Right lobe of liver (tissue), 6 donors: ENCODE measurements around the gene APCDD1L. TPM values are rescaled to one million over a fixed set of nuclear protein-coding genes. Genes with fewer than 3 reads are reported as not detected.
A peak's percentile ranks its signal among the peaks of the same experiment; 100 is the strongest.

Experiments used
- ATAC-seq, 4 donors: fragments of 200-7000 bp; cut with Tn5 transposase; one replicate each; pipeline ENCODE4 v1.9.1; 2020; ENCODE audit warnings: mild to moderate bottlenecking in 4 of 4, moderate library complexity in 4 of 4
- DNase-seq, 3 donors: peaks; one replicate each; pipeline ENCODE4 v3.0.0-alpha.2; 2020
- H3K27ac ChIP-seq, 3 donors: fragments of 200-600 bp; one replicate each; pipeline ENCODE4 v1.8.0; 2022
- H3K27me3 ChIP-seq, 2 donors: fragments of 200-600 bp; one replicate each; pipeline ENCODE4 v1.8.0; 2022
- H3K36me3 ChIP-seq, 4 donors: fragments of 200-600 bp; sonication (generic) in 1 of 4; one replicate each; pipeline versions ENCODE4 v1.5.1 to v1.8.0; 2017 to 2022; ENCODE audit warnings: control low read depth in 1 of 4
- H3K4me1 ChIP-seq, 4 donors: fragments of 200-600 bp; sonication (generic) in 1 of 4; one replicate each; pipeline versions ENCODE4 v1.5.1 to v1.8.0; 2017 to 2022; ENCODE audit warnings: control low read depth in 1 of 4
- H3K4me3 ChIP-seq, 3 donors: fragments of 200-600 bp; one replicate each; pipeline ENCODE4 v1.8.0; 2022
- H3K9me3 ChIP-seq, 4 donors: fragments of 200-600 bp; sonication (generic) in 1 of 4; one replicate each; pipeline versions ENCODE4 v1.5.1 to v1.8.0; 2017 to 2022; ENCODE audit warnings: control low read depth in 1 of 4
- POLR2A ChIP-seq: fragments of 450-650 bp; IDR thresholded peaks from one replicate; pipeline ENCODE4 v1.6.1; 2017; ENCODE audit warnings: antibody characterized with exemption, mild to moderate bottlenecking
- WGBS: methylation state at CpG from one replicate; pipeline ENCODE4 v1.1.6; 2018; ENCODE audit warnings: low coverage, low lambda C conversion rate; ENCODE audit not compliant: insufficient coverage; ENCODE audit errors: missing lambda C conversion rate; 5-methylcytosine and 5-hydroxymethylcytosine counted together
- intact Hi-C, 2 donors: fragments of 100-400 bp; cut with DNase I; formaldehyde crosslinking; loops; one replicate each; pipeline versions ENCODE4 v1.11.2 to v1.14.1; 2022
- total RNA-seq, 6 experiments: library from RNA; depleted of rRNA in 2 of 6; stranded (reverse); fragments of >200 nt in 2 of 6; fragmentation: NEBNext Ultra II Directional in 3 of 6; extraction: Animal tissue kit (Norgen Biotek cat#: 25700) in 3 of 6; gene quantifications; one replicate each; pipeline versions ENCODE4 v1.1.0 to v1.2.4, GENCODE V29; 2016 to 2023
- TF ChIP-seq, protein P1 (sequence below), 4 donors: fragments of 200-600 bp in 3 of 4; fragments of 450-650 bp in 1 of 4; IDR thresholded peaks; one replicate each; pipeline versions ENCODE4 v1.5.1 to v1.8.0; 2016 to 2022; ENCODE audit warnings: antibody characterized with exemption in 4 of 4, mild to moderate bottlenecking in 2 of 4
- donor health status: DM: no; HTN: yes; CAD: no.
- donor health status: DM: no; HTN: no; CAD: no.
- donor health status: DM: no; HTN: no; CAD: no.
- donor health status: DM: no; HTN: yes; CAD: no.
- donor health status: DM: no; HTN: yes; CAD: no.

The APCDD1L gene
- total RNA-seq, 6 experiments from 2014 or later: 0.04 TPM; not detected in 5

DNA sequence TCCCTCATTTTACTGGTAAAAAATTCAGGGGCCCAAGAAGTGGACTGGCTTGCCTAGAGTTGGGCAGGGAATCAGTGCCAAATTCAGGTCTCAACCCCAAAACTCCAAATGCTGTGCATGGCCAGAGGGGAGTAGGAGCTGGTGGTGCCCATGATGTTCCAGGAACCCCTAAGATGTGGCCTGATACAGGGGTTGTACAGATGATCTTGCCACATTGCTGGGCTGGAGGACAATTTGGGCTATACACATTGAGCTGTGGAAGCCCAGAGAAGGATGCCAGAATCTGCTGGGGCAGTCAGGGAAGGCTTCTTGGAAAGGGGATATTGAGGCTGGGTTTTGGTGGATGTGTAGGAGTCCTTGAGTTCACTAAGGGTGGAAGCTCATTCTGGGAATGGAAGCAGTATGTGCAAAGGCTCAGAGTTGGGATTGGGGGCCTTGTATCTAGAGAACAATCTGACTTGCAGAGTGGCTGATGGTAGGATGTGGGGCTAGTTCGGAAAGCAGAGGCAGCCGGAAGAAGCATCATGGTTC is 38.0 kb upstream of the APCDD1L start:
- WGBS: 80% methylated on average over 2 of the region's 2 CpGs
- Histone ChIP-seq H3K27ac (no peak overlapping the region), H3K4me1 (no peaks in the 10 kb centered on the region), H3K36me3 (no peaks in the 10 kb centered on the region), H3K9me3 (no peaks in the 10 kb centered on the region), H3K4me3 (no peak overlapping the region), H3K27me3 (no peaks in the 10 kb centered on the region)
- ATAC-seq (no peak), DNase-seq (no peak)
- TF ChIP-seq, protein P1, sequence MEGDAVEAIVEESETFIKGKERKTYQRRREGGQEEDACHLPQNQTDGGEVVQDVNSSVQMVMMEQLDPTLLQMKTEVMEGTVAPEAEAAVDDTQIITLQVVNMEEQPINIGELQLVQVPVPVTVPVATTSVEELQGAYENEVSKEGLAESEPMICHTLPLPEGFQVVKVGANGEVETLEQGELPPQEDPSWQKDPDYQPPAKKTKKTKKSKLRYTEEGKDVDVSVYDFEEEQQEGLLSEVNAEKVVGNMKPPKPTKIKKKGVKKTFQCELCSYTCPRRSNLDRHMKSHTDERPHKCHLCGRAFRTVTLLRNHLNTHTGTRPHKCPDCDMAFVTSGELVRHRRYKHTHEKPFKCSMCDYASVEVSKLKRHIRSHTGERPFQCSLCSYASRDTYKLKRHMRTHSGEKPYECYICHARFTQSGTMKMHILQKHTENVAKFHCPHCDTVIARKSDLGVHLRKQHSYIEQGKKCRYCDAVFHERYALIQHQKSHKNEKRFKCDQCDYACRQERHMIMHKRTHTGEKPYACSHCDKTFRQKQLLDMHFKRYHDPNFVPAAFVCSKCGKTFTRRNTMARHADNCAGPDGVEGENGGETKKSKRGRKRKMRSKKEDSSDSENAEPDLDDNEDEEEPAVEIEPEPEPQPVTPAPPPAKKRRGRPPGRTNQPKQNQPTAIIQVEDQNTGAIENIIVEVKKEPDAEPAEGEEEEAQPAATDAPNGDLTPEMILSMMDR (IDR thresholded peaks at IDR 0.05): no peak
- no peak for TF ChIP-seq POLR2A
- intact Hi-C loops: no loop called here

- WGBS: 65% methylated on average over 7 of the region's 11 CpGs
- intact Hi-C loops: no loop called here
- Histone ChIP-seq H3K9me3 (no peaks in the 10 kb centered on the region), H3K36me3 (no peaks in the 10 kb centered on the region), H3K4me1 (no peaks in the 10 kb centered on the region), H3K27me3 (no peaks in the 10 kb centered on the region), H3K27ac (no peak overlapping the region), H3K4me3 (no peak overlapping the region)
- DNase-seq: no peak
- no peak for ATAC-seq
- TF ChIP-seq, protein P1 (IDR thresholded peaks at IDR 0.05): no peak
- TF ChIP-seq POLR2A: no peak
Measured at GRCh38 chr20:58552366-58552934, 37.3 kb upstream of the APCDD1L start.

- TF ChIP-seq, protein P1 (IDR thresholded peaks at IDR 0.05): no peak
- TF ChIP-seq POLR2A: no peak
- ATAC-seq: no peak
- Histone ChIP-seq H3K4me1 (no peaks in the 10 kb centered on the region), H3K9me3 (no peaks in the 10 kb centered on the region), H3K36me3 (no peaks in the 10 kb centered on the region), H3K4me3 (no peak overlapping the region), H3K27ac (no peak overlapping the region), H3K27me3 (peaks cover 0 to 4% of the 10 kb centered on the region in 2 donors)
- DNase-seq: no peak
- 81% methylated on average over 7 of the region's 8 CpGs for WGBS
- intact Hi-C loops: no loop called here
Measured at GRCh38 chr20:58551631-58552030, 36.4 kb upstream of the APCDD1L start.

DNA sequence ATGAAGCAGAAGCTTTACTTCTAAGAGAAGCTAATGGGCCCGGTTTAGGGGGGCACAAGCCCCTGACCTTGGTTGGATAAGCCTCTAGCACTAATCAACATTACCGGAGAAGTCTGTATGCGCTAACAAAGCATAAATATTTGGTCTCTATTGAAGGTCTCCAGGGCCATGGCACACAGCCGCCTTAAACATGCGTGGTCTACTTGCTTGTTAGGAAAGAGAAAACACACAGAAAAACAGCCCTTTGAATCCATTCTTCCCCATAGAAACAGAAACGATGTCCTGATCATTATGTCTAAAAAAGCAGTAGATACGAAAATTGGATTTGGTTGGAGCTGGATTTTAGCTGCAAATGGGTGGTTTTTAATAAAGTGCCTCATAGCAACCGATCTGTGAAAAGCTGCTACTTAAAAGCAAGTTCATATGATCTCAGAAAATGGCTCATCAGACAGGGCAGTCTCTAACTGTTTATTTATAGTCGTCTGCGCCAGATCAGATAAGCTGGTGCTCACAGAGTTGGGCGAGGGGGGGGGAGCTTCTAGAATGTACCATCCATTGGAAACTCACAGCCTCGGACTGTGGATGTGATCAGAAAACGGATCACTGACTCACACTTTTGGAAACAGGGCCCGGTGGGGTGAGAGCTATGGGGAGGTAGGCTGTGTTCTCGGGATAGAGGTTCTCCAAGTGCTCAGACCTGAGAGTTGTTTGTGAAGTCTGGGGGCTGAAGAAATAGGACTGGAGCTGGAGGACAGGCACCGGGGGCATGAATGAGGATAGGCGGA is 35.3 kb upstream of the APCDD1L start:
- Histone ChIP-seq H3K36me3 (no peaks in the 10 kb centered on the region), H3K27ac (no peak overlapping the region), H3K4me3 (no peak overlapping the region), H3K27me3 (peaks cover 0 to 7% of the 10 kb centered on the region in 2 donors), H3K4me1 (no peaks in the 10 kb centered on the region), H3K9me3 (no peaks in the 10 kb centered on the region)
- ATAC-seq (peak in 1 of 4 donors; percentile 38), DNase-seq (no peak)
- intact Hi-C loops: no loop called here
- TF ChIP-seq POLR2A: no peak
- TF ChIP-seq, protein P1 (IDR thresholded peaks at IDR 0.05): no peak
- 51% methylated on average over 17 of the region's 17 CpGs for WGBS
